ENCODE results near the gene RPS6KA1. TPM values are rescaled to one million over a fixed set of nuclear protein-coding genes. Genes with fewer than 3 reads are reported as not detected.

Gene RPS6KA1
- total RNA-seq, 4 donors from 2014 or later = 153 to 202 (median 174) TPM

GRCh38 chr1:26516987-26517765 lies 12.4 kb upstream of the RPS6KA1 start:
- intact Hi-C loops (cut with DNase I; ENCODE audit: low total_unique reads) (no loop called here), in situ Hi-C loops (cut with MboI; ENCODE audit: low pct_ligation_motif_present in 1 of 4, low pct_unique_long_range_greater_than_20kb in 1 of 4, low sequenced_read_pairs in 3 of 4) (no loop called here)
- no peak overlapping the region for H3K27ac ChIP-seq
- no peaks in the 10 kb centered on the region for H3K36me3 ChIP-seq
- DNase-seq = no peak
- no peak overlapping the region for H3K4me3 ChIP-seq
- H3K27me3 ChIP-seq = no peaks in the 10 kb centered on the region
- no peaks in the 10 kb centered on the region for H3K4me1 ChIP-seq
- no peaks in the 10 kb centered on the region for H3K9me3 ChIP-seq
- TF ChIP-seq EP300 (IDR thresholded peaks at IDR 0.05; ENCODE audit: low read depth) (no peak), CTCF (IDR thresholded peaks at IDR 0.05) (no peak), POLR2AphosphoS5 (IDR thresholded peaks at IDR 0.05) (no peak), POLR2A (IDR thresholded peaks at IDR 0.05) (no peak)
- WGBS, 2 donors (ENCODE audit: low coverage in 1 of 2) = 93 to 99% methylated on average over 3 to 4 of the region's 4 CpGs

DNA sequence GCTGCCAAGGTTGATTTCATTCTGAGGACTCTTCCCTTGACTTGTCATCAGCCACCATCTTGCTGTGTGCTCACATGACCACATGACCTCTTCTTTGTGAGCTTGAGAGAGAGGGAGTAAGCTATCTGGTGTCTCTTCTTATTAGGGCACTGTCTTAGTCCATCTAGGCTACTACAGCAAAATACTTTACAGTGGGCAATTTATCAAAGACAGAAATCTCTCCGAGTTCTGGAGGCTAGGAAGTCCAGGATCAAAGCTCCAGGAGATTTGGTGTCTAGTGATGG lies 11.9 kb upstream of the RPS6KA1 start:
- intact Hi-C loops (cut with DNase I; ENCODE audit: low total_unique reads) = no loop called here
- no peak overlapping the region for H3K4me3 ChIP-seq
- H3K27me3 ChIP-seq = no peaks in the 10 kb centered on the region
- H3K9me3 ChIP-seq = no peaks in the 10 kb centered on the region
- no peaks in the 10 kb centered on the region for H3K4me1 ChIP-seq
- no peak overlapping the region for H3K27ac ChIP-seq
- DNase-seq = no peak
- WGBS, 2 donors (ENCODE audit: low coverage in 1 of 2) = 88 to 100% methylated on average over 1 of the region's 1 CpG
- TF ChIP-seq CTCF (IDR thresholded peaks at IDR 0.05) = no peak
- in situ Hi-C loops (cut with MboI; ENCODE audit: low pct_ligation_motif_present in 1 of 4, low pct_unique_long_range_greater_than_20kb in 1 of 4, low sequenced_read_pairs in 3 of 4) = no loop called here
- no peaks in the 10 kb centered on the region for H3K36me3 ChIP-seq

DNA sequence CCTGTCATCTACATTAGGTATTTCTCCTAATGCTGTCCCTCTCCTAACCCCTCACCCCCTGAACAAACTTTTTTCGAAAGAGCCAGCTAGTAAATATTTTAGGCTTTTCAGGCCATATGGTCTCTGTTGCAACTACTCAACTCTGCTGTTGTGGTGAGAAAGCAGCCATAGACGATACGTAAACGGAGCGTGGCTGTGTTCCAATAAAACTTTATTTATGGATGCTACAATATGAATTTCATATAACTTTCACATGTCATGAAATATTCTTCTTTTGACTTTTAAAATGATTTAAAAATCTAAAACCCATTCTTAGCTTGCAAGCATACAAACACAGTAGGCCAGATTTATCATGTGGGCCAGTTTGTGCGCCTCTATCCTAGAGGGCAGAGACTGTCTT lies 11.2 kb upstream of the RPS6KA1 start:
- TF ChIP-seq EP300 (IDR thresholded peaks at IDR 0.05; ENCODE audit: low read depth) (no peak), POLR2A (IDR thresholded peaks at IDR 0.05) (no peak), POLR2AphosphoS5 (IDR thresholded peaks at IDR 0.05) (no peak), CTCF (IDR thresholded peaks at IDR 0.05) (no peak)
- intact Hi-C loops (cut with DNase I; ENCODE audit: low total_unique reads) (no loop called here), in situ Hi-C loops (cut with MboI; ENCODE audit: low pct_ligation_motif_present in 1 of 4, low pct_unique_long_range_greater_than_20kb in 1 of 4, low sequenced_read_pairs in 3 of 4) (no loop called here)
- Histone ChIP-seq H3K27me3 (no peaks in the 10 kb centered on the region), H3K4me1 (no peaks in the 10 kb centered on the region), H3K4me3 (no peak overlapping the region), H3K27ac (no peak overlapping the region), H3K36me3 (no peaks in the 10 kb centered on the region), H3K9me3 (no peaks in the 10 kb centered on the region)
- DNase-seq = no peak
- 84 to 96% methylated on average over 6 of the region's 6 CpGs for WGBS, 2 donors (ENCODE audit: low coverage in 1 of 2)

GRCh38 chr1:26520339-26520738 lies 9.2 kb upstream of the RPS6KA1 start:
- 76 to 100% methylated on average over 1 to 5 of the region's 5 CpGs for WGBS, 2 donors (ENCODE audit: low coverage in 1 of 2)
- H3K9me3 ChIP-seq = no peaks in the 10 kb centered on the region
- no peak for DNase-seq
- in situ Hi-C loops (cut with MboI; ENCODE audit: low pct_ligation_motif_present in 1 of 4, low pct_unique_long_range_greater_than_20kb in 1 of 4, low sequenced_read_pairs in 3 of 4) = no loop called here
- H3K36me3 ChIP-seq = no peaks in the 10 kb centered on the region
- no peak overlapping the region for H3K27ac ChIP-seq
- TF ChIP-seq POLR2A (IDR thresholded peaks at IDR 0.05) (no peak), POLR2AphosphoS5 (IDR thresholded peaks at IDR 0.05) (no peak), CTCF (IDR thresholded peaks at IDR 0.05) (no peak), EP300 (IDR thresholded peaks at IDR 0.05; ENCODE audit: low read depth) (no peak)
- intact Hi-C loops (cut with DNase I; ENCODE audit: low total_unique reads) = no loop called here
- H3K4me1 ChIP-seq = no peaks in the 10 kb centered on the region
- H3K4me3 ChIP-seq = no peak overlapping the region
- peaks cover 7% of the 10 kb centered on the region for H3K27me3 ChIP-seq
